ENCODE measurements around the gene EPB41L4A.

EPB41L4A gene

GRCh38 chr5:112264666-112265065 lies 154.4 kb downstream of the EPB41L4A start:
- no peak overlapping the region for H3K4me3 ChIP-seq (ENCODE audit: low read depth in 1 of 2, low read length in 2 of 2)
- H3K27ac ChIP-seq (ENCODE audit: low read length): no peak overlapping the region
- no peaks in the 10 kb centered on the region for H3K4me1 ChIP-seq (ENCODE audit: control insufficient read depth in 1 of 2, insufficient read depth in 2 of 2, low read length in 2 of 2)
- H3K36me3 ChIP-seq (ENCODE audit: control insufficient read depth in 1 of 2, insufficient read depth in 2 of 2, low read length in 2 of 2): no peaks in the 10 kb centered on the region
- H3K27me3 ChIP-seq (ENCODE audit: low read depth, low read length): no peaks in the 10 kb centered on the region
- no peaks in the 10 kb centered on the region for H3K9me3 ChIP-seq (ENCODE audit: control insufficient read depth in 1 of 2, low read length in 2 of 2)

- no peaks in the 10 kb centered on the region for H3K4me1 ChIP-seq (ENCODE audit: control insufficient read depth in 1 of 2, insufficient read depth in 2 of 2, low read length in 2 of 2)
- no peak overlapping the region for H3K4me3 ChIP-seq (ENCODE audit: low read depth in 1 of 2, low read length in 2 of 2)
- no peaks in the 10 kb centered on the region for H3K9me3 ChIP-seq (ENCODE audit: control insufficient read depth in 1 of 2, low read length in 2 of 2)
- H3K27me3 ChIP-seq (ENCODE audit: low read depth, low read length): no peaks in the 10 kb centered on the region
- no peak overlapping the region for H3K27ac ChIP-seq (ENCODE audit: low read length)
- no peaks in the 10 kb centered on the region for H3K36me3 ChIP-seq (ENCODE audit: control insufficient read depth in 1 of 2, insufficient read depth in 2 of 2, low read length in 2 of 2)
Measured at GRCh38 chr5:112264151-112264550, 154.9 kb downstream of the EPB41L4A start.

GRCh38 chr5:112263469-112263868 lies 155.6 kb downstream of the EPB41L4A start:
- H3K36me3 ChIP-seq (ENCODE audit: control insufficient read depth in 1 of 2, insufficient read depth in 2 of 2, low read length in 2 of 2): no peaks in the 10 kb centered on the region
- H3K27me3 ChIP-seq (ENCODE audit: low read depth, low read length): no peaks in the 10 kb centered on the region
- H3K9me3 ChIP-seq (ENCODE audit: control insufficient read depth in 1 of 2, low read length in 2 of 2): no peaks in the 10 kb centered on the region
- no peak overlapping the region for H3K27ac ChIP-seq (ENCODE audit: low read length)
- H3K4me3 ChIP-seq (ENCODE audit: low read depth in 1 of 2, low read length in 2 of 2): no peak overlapping the region
- H3K4me1 ChIP-seq (ENCODE audit: control insufficient read depth in 1 of 2, insufficient read depth in 2 of 2, low read length in 2 of 2): no peaks in the 10 kb centered on the region

GRCh38 chr5:112258571-112258970 lies 160.5 kb downstream of the EPB41L4A start:
- no peaks in the 10 kb centered on the region for H3K36me3 ChIP-seq (ENCODE audit: control insufficient read depth in 1 of 2, insufficient read depth in 2 of 2, low read length in 2 of 2)
- H3K4me3 ChIP-seq (ENCODE audit: low read depth in 1 of 2, low read length in 2 of 2): no peak overlapping the region

GRCh38 chr5:112257976-112258375 lies 161.1 kb downstream of the EPB41L4A start:
- no peak overlapping the region for H3K27ac ChIP-seq (ENCODE audit: low read length)
- no peaks in the 10 kb centered on the region for H3K27me3 ChIP-seq (ENCODE audit: low read depth, low read length)
- H3K4me1 ChIP-seq (ENCODE audit: control insufficient read depth in 1 of 2, insufficient read depth in 2 of 2, low read length in 2 of 2): no peaks in the 10 kb centered on the region
- H3K9me3 ChIP-seq (ENCODE audit: control insufficient read depth in 1 of 2, low read length in 2 of 2): no peaks in the 10 kb centered on the region
- H3K36me3 ChIP-seq (ENCODE audit: control insufficient read depth in 1 of 2, insufficient read depth in 2 of 2, low read length in 2 of 2): no peaks in the 10 kb centered on the region
- no peak overlapping the region for H3K4me3 ChIP-seq (ENCODE audit: low read depth in 1 of 2, low read length in 2 of 2)

More at GRCh38 chr5:112258571-112258970, 160.5 kb downstream of the EPB41L4A start:
- Histone ChIP-seq H3K4me1 (ENCODE audit: control insufficient read depth in 1 of 2, insufficient read depth in 2 of 2, low read length in 2 of 2) (no peaks in the 10 kb centered on the region), H3K27ac (ENCODE audit: low read length) (no peak overlapping the region), H3K27me3 (ENCODE audit: low read depth, low read length) (no peaks in the 10 kb centered on the region), H3K9me3 (ENCODE audit: control insufficient read depth in 1 of 2, low read length in 2 of 2) (no peaks in the 10 kb centered on the region)

- no peak overlapping the region for H3K4me3 ChIP-seq (ENCODE audit: low read depth in 1 of 2, low read length in 2 of 2)
- no peaks in the 10 kb centered on the region for H3K4me1 ChIP-seq (ENCODE audit: control insufficient read depth in 1 of 2, insufficient read depth in 2 of 2, low read length in 2 of 2)
- no peaks in the 10 kb centered on the region for H3K27me3 ChIP-seq (ENCODE audit: low read depth, low read length)
- H3K36me3 ChIP-seq (ENCODE audit: control insufficient read depth in 1 of 2, insufficient read depth in 2 of 2, low read length in 2 of 2): no peaks in the 10 kb centered on the region
- no peak overlapping the region for H3K27ac ChIP-seq (ENCODE audit: low read length)
- H3K9me3 ChIP-seq (ENCODE audit: control insufficient read depth in 1 of 2, low read length in 2 of 2): no peaks in the 10 kb centered on the region
Measured at GRCh38 chr5:112257005-112257404, 162.1 kb downstream of the EPB41L4A start.

GRCh38 chr5:112254303-112254702 lies 164.8 kb downstream of the EPB41L4A start:
- no peaks in the 10 kb centered on the region for H3K9me3 ChIP-seq (ENCODE audit: control insufficient read depth in 1 of 2, low read length in 2 of 2)
- H3K27me3 ChIP-seq (ENCODE audit: low read depth, low read length): no peaks in the 10 kb centered on the region
- no peak overlapping the region for H3K27ac ChIP-seq (ENCODE audit: low read length)

GRCh38 chr5:112253478-112254250 lies 165.4 kb downstream of the EPB41L4A start:
- no peaks in the 10 kb centered on the region for H3K4me1 ChIP-seq (ENCODE audit: control insufficient read depth in 1 of 2, insufficient read depth in 2 of 2, low read length in 2 of 2)
- H3K36me3 ChIP-seq (ENCODE audit: control insufficient read depth in 1 of 2, insufficient read depth in 2 of 2, low read length in 2 of 2): no peaks in the 10 kb centered on the region
- no peak overlapping the region for H3K4me3 ChIP-seq (ENCODE audit: low read depth in 1 of 2, low read length in 2 of 2)
- no peaks in the 10 kb centered on the region for H3K9me3 ChIP-seq (ENCODE audit: control insufficient read depth in 1 of 2, low read length in 2 of 2)
- H3K27ac ChIP-seq (ENCODE audit: low read length): no peak overlapping the region
- H3K27me3 ChIP-seq (ENCODE audit: low read depth, low read length): no peaks in the 10 kb centered on the region

More at GRCh38 chr5:112254303-112254702, 164.8 kb downstream of the EPB41L4A start:
- Histone ChIP-seq H3K36me3 (ENCODE audit: control insufficient read depth in 1 of 2, insufficient read depth in 2 of 2, low read length in 2 of 2) (no peaks in the 10 kb centered on the region), H3K4me3 (ENCODE audit: low read depth in 1 of 2, low read length in 2 of 2) (no peak overlapping the region), H3K4me1 (ENCODE audit: control insufficient read depth in 1 of 2, insufficient read depth in 2 of 2, low read length in 2 of 2) (no peaks in the 10 kb centered on the region)

GRCh38 chr5:112250551-112250950 lies 168.5 kb downstream of the EPB41L4A start:
- H3K27ac ChIP-seq (ENCODE audit: low read length): no peak overlapping the region
- H3K36me3 ChIP-seq (ENCODE audit: control insufficient read depth in 1 of 2, insufficient read depth in 2 of 2, low read length in 2 of 2): no peaks in the 10 kb centered on the region
- no peak overlapping the region for H3K4me3 ChIP-seq (ENCODE audit: low read depth in 1 of 2, low read length in 2 of 2)
- no peaks in the 10 kb centered on the region for H3K9me3 ChIP-seq (ENCODE audit: control insufficient read depth in 1 of 2, low read length in 2 of 2)
- no peaks in the 10 kb centered on the region for H3K4me1 ChIP-seq (ENCODE audit: control insufficient read depth in 1 of 2, insufficient read depth in 2 of 2, low read length in 2 of 2)
- H3K27me3 ChIP-seq (ENCODE audit: low read depth, low read length): no peaks in the 10 kb centered on the region

GRCh38 chr5:112248623-112249022 lies 170.5 kb downstream of the EPB41L4A start:
- Histone ChIP-seq H3K27me3 (ENCODE audit: low read depth, low read length) (no peaks in the 10 kb centered on the region), H3K4me1 (ENCODE audit: control insufficient read depth in 1 of 2, insufficient read depth in 2 of 2, low read length in 2 of 2) (no peaks in the 10 kb centered on the region), H3K27ac (ENCODE audit: low read length) (no peak overlapping the region), H3K36me3 (ENCODE audit: control insufficient read depth in 1 of 2, insufficient read depth in 2 of 2, low read length in 2 of 2) (no peaks in the 10 kb centered on the region), H3K9me3 (ENCODE audit: control insufficient read depth in 1 of 2, low read length in 2 of 2) (no peaks in the 10 kb centered on the region), H3K4me3 (ENCODE audit: low read depth in 1 of 2, low read length in 2 of 2) (no peak overlapping the region)

GRCh38 chr5:112247960-112248359 lies 171.1 kb downstream of the EPB41L4A start:
- Histone ChIP-seq H3K27me3 (ENCODE audit: low read depth, low read length) (no peaks in the 10 kb centered on the region), H3K4me3 (ENCODE audit: low read depth in 1 of 2, low read length in 2 of 2) (no peak overlapping the region), H3K9me3 (ENCODE audit: control insufficient read depth in 1 of 2, low read length in 2 of 2) (no peaks in the 10 kb centered on the region), H3K27ac (ENCODE audit: low read length) (no peak overlapping the region), H3K36me3 (ENCODE audit: control insufficient read depth in 1 of 2, insufficient read depth in 2 of 2, low read length in 2 of 2) (no peaks in the 10 kb centered on the region), H3K4me1 (ENCODE audit: control insufficient read depth in 1 of 2, insufficient read depth in 2 of 2, low read length in 2 of 2) (no peaks in the 10 kb centered on the region)

GRCh38 chr5:112245656-112246055 lies 173.4 kb downstream of the EPB41L4A start:
- Histone ChIP-seq H3K27ac (ENCODE audit: low read length) (no peak overlapping the region), H3K27me3 (ENCODE audit: low read depth, low read length) (no peaks in the 10 kb centered on the region), H3K4me1 (ENCODE audit: control insufficient read depth in 1 of 2, insufficient read depth in 2 of 2, low read length in 2 of 2) (no peaks in the 10 kb centered on the region), H3K4me3 (ENCODE audit: low read depth in 1 of 2, low read length in 2 of 2) (no peak overlapping the region), H3K36me3 (ENCODE audit: control insufficient read depth in 1 of 2, insufficient read depth in 2 of 2, low read length in 2 of 2) (no peaks in the 10 kb centered on the region), H3K9me3 (ENCODE audit: control insufficient read depth in 1 of 2, low read length in 2 of 2) (no peaks in the 10 kb centered on the region)

Measured in muscle layer of duodenum (tissue), 2 donors.